Measurements from ENCODE around the gene C6orf47.

DNA sequence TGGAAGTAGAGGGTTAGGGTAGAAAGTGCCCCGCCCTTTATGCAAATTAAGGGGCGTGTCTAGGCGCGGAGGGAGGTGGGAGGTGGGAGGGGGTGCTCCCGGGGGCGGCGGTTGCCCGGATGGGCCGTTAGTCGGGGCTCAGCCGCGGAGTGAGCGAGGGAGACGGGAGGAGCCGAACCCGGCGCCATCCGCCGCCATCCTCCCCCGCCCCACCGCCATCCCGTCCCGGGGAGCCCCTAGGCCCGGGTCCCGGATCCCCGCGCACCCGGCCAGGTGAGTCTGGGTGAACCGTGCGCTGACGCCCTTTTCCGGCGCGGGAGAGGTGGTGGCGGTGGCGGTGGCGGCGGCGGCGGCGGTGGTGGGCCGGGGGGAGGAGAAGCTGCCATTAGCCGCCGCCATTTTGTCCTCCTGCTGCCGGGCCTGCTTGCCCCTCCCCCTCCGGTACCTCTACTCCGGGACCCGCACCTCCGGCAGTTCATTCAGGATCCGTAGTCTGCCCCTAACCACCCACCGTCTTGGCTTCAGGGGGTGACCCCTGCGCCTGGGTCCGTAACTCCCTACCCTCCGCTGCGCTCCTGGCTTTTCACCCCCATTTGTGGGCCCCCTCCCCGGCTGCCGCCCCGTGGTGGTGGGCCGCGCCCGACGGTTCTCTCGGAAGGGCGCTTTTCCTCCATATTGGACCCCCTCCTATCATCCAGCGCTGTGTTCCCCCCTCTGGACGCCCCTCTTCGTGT is 39.8 kb downstream of the C6orf47 start, which contains the start of gene PRRC2A:
- TF ChIP-seq TAF1 (conservative IDR thresholded peaks at IDR 0.05) (peak; percentile 16), CTCF (IDR thresholded peaks at IDR 0.05; ENCODE audit: low read depth, low read length, missing input control) (no peak), NR2F2 (IDR thresholded peaks at IDR 0.05) (no peak), SP1 (IDR thresholded peaks at IDR 0.05) (peak; percentile 46), MAX (IDR thresholded peaks at IDR 0.05) (no peak), GABPA (IDR thresholded peaks at IDR 0.05 in 1 of 2, conservative IDR thresholded peaks at IDR 0.05 in 1 of 2) (no peak), RAD21 (IDR thresholded peaks at IDR 0.05) (no peak)
- TF ChIP-seq, protein P1, sequence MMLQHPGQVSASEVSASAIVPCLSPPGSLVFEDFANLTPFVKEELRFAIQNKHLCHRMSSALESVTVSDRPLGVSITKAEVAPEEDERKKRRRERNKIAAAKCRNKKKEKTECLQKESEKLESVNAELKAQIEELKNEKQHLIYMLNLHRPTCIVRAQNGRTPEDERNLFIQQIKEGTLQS (IDR thresholded peaks at IDR 0.05), result no peak
- TF ChIP-seq, protein P2, sequence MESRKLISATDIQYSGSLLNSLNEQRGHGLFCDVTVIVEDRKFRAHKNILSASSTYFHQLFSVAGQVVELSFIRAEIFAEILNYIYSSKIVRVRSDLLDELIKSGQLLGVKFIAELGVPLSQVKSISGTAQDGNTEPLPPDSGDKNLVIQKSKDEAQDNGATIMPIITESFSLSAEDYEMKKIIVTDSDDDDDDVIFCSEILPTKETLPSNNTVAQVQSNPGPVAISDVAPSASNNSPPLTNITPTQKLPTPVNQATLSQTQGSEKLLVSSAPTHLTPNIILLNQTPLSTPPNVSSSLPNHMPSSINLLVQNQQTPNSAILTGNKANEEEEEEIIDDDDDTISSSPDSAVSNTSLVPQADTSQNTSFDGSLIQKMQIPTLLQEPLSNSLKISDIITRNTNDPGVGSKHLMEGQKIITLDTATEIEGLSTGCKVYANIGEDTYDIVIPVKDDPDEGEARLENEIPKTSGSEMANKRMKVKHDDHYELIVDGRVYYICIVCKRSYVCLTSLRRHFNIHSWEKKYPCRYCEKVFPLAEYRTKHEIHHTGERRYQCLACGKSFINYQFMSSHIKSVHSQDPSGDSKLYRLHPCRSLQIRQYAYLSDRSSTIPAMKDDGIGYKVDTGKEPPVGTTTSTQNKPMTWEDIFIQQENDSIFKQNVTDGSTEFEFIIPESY (IDR thresholded peaks at IDR 0.05), result no peak
- TF ChIP-seq, protein P3, sequence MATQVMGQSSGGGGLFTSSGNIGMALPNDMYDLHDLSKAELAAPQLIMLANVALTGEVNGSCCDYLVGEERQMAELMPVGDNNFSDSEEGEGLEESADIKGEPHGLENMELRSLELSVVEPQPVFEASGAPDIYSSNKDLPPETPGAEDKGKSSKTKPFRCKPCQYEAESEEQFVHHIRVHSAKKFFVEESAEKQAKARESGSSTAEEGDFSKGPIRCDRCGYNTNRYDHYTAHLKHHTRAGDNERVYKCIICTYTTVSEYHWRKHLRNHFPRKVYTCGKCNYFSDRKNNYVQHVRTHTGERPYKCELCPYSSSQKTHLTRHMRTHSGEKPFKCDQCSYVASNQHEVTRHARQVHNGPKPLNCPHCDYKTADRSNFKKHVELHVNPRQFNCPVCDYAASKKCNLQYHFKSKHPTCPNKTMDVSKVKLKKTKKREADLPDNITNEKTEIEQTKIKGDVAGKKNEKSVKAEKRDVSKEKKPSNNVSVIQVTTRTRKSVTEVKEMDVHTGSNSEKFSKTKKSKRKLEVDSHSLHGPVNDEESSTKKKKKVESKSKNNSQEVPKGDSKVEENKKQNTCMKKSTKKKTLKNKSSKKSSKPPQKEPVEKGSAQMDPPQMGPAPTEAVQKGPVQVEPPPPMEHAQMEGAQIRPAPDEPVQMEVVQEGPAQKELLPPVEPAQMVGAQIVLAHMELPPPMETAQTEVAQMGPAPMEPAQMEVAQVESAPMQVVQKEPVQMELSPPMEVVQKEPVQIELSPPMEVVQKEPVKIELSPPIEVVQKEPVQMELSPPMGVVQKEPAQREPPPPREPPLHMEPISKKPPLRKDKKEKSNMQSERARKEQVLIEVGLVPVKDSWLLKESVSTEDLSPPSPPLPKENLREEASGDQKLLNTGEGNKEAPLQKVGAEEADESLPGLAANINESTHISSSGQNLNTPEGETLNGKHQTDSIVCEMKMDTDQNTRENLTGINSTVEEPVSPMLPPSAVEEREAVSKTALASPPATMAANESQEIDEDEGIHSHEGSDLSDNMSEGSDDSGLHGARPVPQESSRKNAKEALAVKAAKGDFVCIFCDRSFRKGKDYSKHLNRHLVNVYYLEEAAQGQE (IDR thresholded peaks at IDR 0.05), result no peak

All from liver (tissue), 3 donors.